NT2/D1 (cell line): ENCODE measurements around the gene ADGRG2.

Source experiments
- DNase-seq: peaks from one replicate; pipeline ENCODE4 v3.0.0-alpha.2; 2011; ENCODE audit warnings: low read depth, low spot score
- H3K27me3 ChIP-seq: 2 replicates; pipeline ENCODE4 v1.6.0; 2011; ENCODE audit warnings: mild to moderate bottlenecking; ENCODE audit not compliant: insufficient read length, insufficient read depth
- H3K36me3 ChIP-seq: 2 replicates; pipeline ENCODE4 v1.6.1; 2011; ENCODE audit warnings: mild to moderate bottlenecking, low read length, mixed read lengths; ENCODE audit not compliant: insufficient read depth, insufficient read length
- H3K4me1 ChIP-seq: 2 replicates; pipeline ENCODE4 v1.5.1; 2011; ENCODE audit not compliant: insufficient read depth, insufficient read length
- H3K4me3 ChIP-seq: 2 replicates; pipeline ENCODE4 v1.5.1; 2011; ENCODE audit warnings: low read depth; ENCODE audit not compliant: insufficient read length
- H3K9ac ChIP-seq: 2 replicates; pipeline ENCODE4 v1.6.0; 2011; ENCODE audit warnings: low read depth; ENCODE audit not compliant: insufficient read length
- H3K9me3 ChIP-seq: 2 replicates; pipeline ENCODE4 v1.5.1; 2011; ENCODE audit warnings: mild to moderate bottlenecking, low read length; ENCODE audit not compliant: insufficient read depth
- SUZ12 ChIP-seq: IDR thresholded peaks from 2 replicates; pipeline ENCODE4 v1.6.1; 2011; ENCODE audit not compliant: insufficient read length, insufficient read depth; ENCODE audit errors: extremely low read depth
- YY1 ChIP-seq: IDR thresholded peaks from 2 replicates; pipeline ENCODE4 v1.6.1; 2011; ENCODE audit not compliant: insufficient read length, insufficient read depth
- ZNF274 ChIP-seq: IDR thresholded peaks from 2 replicates; pipeline ENCODE4 v1.6.1; 2011; ENCODE audit warnings: mild to moderate bottlenecking, low read depth, low read length

The ADGRG2 gene

DNA sequence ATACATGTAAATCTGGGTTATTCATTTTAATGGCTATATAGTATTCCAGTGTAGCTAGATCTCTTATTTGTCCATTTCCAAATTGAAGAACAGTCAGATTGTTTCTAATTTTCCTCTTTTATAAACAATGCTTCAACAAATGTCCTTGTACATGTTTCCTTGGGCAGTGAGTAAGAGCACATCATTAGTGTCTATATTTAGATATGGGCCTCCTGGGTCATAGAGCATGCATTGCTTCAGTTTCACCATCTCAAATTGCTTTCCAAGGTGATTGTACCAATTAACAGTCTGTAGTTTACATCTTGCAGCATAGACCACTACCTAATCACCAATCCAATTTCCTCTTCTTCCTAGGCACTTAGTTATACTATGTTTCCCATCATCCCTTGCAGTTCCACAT is 151.8 kb downstream of the ADGRG2 start:
- no peak for TF ChIP-seq SUZ12
- TF ChIP-seq YY1: no peak
- TF ChIP-seq ZNF274: no peak
- H3K9me3 ChIP-seq: no peaks in the 10 kb centered on the region
- H3K4me3 ChIP-seq: no peak overlapping the region
- H3K36me3 ChIP-seq: no peaks in the 10 kb centered on the region
- DNase-seq: no peak
- H3K4me1 ChIP-seq: no peaks in the 10 kb centered on the region
- H3K27me3 ChIP-seq: no peaks in the 10 kb centered on the region
- no peak overlapping the region for H3K9ac ChIP-seq

DNA sequence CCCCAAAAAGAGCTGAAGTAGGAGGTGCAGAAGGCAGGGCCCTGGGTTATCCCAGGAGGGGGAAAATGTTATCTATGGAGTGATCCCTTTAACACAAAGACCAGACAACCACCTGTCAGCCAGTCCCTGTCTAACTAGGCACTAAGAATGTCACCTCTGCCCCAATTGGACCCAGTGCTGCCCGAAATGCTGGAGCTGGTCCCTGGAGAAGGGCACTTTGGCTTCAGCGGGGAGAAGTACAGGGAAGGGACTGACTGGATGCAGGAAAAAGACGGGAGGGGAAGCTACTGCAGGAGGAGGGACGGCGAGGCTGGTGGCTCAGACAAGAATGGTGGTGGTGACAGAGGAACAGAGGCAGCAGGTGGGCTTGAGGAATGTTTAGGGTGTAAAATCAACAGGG is 155.6 kb downstream of the ADGRG2 start:
- no peaks in the 10 kb centered on the region for H3K27me3 ChIP-seq
- H3K36me3 ChIP-seq: no peaks in the 10 kb centered on the region
- H3K9ac ChIP-seq: no peak overlapping the region
- DNase-seq: no peak
- H3K4me1 ChIP-seq: no peaks in the 10 kb centered on the region
- no peak for TF ChIP-seq SUZ12
- TF ChIP-seq YY1: no peak
- TF ChIP-seq ZNF274: no peak
- no peaks in the 10 kb centered on the region for H3K9me3 ChIP-seq
- no peak overlapping the region for H3K4me3 ChIP-seq

GRCh38 chrX:18964901-18965300 is 157.4 kb downstream of the ADGRG2 start:
- H3K4me3 ChIP-seq: no peak overlapping the region
- H3K9ac ChIP-seq: no peak overlapping the region
- no peak for TF ChIP-seq SUZ12
- no peak for TF ChIP-seq ZNF274
- TF ChIP-seq YY1: no peak
- DNase-seq: no peak
- H3K36me3 ChIP-seq: no peaks in the 10 kb centered on the region
- no peaks in the 10 kb centered on the region for H3K9me3 ChIP-seq
- no peaks in the 10 kb centered on the region for H3K4me1 ChIP-seq
- no peaks in the 10 kb centered on the region for H3K27me3 ChIP-seq

- DNase-seq: no peak
- Histone ChIP-seq H3K36me3 (no peaks in the 10 kb centered on the region), H3K9ac (no peak overlapping the region), H3K4me1 (no peaks in the 10 kb centered on the region), H3K27me3 (no peaks in the 10 kb centered on the region), H3K9me3 (no peaks in the 10 kb centered on the region), H3K4me3 (no peak overlapping the region)
- TF ChIP-seq ZNF274 (no peak), YY1 (no peak)
These were observed 158.2 kb downstream of the ADGRG2 start for GRCh38 chrX:18964026-18964425.

GRCh38 chrX:18962329-18962728 is 159.9 kb downstream of the ADGRG2 start:
- H3K4me3 ChIP-seq: no peak overlapping the region
- DNase-seq: no peak
- no peaks in the 10 kb centered on the region for H3K9me3 ChIP-seq
- TF ChIP-seq YY1 (no peak), ZNF274 (no peak), SUZ12 (no peak)
- no peaks in the 10 kb centered on the region for H3K27me3 ChIP-seq
- H3K9ac ChIP-seq: no peak overlapping the region
- H3K36me3 ChIP-seq: no peaks in the 10 kb centered on the region
- no peaks in the 10 kb centered on the region for H3K4me1 ChIP-seq

- TF ChIP-seq ZNF274: no peak
- no peak for TF ChIP-seq YY1
- no peak for TF ChIP-seq SUZ12
- DNase-seq: no peak
- no peak overlapping the region for H3K4me3 ChIP-seq
These were observed 160.6 kb downstream of the ADGRG2 start for GRCh38 chrX:18961686-18962085.

DNA sequence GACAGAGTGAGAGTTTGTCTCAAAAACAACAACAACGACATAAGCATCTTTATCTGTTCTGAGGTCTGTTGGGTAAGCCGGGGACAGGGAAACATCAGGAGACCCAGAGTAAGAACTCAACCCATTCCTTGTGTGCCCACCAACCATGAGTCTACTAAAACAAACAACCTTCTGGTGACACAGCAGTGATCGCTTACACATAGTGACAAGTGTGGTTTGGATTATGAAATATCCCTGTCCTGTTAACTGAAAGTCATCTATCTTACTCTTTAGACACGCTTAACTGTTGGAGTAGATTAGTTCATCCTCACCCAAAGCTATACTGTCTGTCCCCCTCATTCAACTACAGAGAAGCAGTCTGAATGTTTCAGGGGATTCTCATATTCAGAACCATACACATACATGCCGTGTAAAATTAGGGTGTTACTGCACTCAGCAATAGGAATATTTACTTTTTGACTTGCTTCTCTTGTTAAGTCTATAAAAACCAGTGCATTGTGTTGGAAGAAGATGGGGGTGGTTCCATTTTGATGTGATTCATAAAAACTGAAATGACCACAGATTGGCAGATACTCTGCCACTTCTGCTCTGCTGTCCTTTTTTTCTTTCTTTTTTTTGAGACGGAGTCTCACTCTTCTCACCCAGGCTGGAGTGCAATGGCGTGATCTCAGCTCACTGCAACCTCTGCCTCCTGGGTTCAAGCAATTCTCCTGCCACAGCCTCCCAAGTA is 165.8 kb downstream of the ADGRG2 start:
- TF ChIP-seq YY1 (no peak), ZNF274 (no peak), SUZ12 (no peak)
- Histone ChIP-seq H3K9me3 (no peaks in the 10 kb centered on the region), H3K9ac (no peak overlapping the region), H3K36me3 (no peaks in the 10 kb centered on the region), H3K4me3 (no peak overlapping the region), H3K27me3 (no peaks in the 10 kb centered on the region), H3K4me1 (no peaks in the 10 kb centered on the region)
- no peak for DNase-seq

More at GRCh38 chrX:18961686-18962085, 160.6 kb downstream of the ADGRG2 start:
- H3K27me3 ChIP-seq: no peaks in the 10 kb centered on the region
- no peak overlapping the region for H3K9ac ChIP-seq
- H3K4me1 ChIP-seq: no peaks in the 10 kb centered on the region
- no peaks in the 10 kb centered on the region for H3K36me3 ChIP-seq
- no peaks in the 10 kb centered on the region for H3K9me3 ChIP-seq

GRCh38 chrX:18955676-18956075 is 166.6 kb downstream of the ADGRG2 start:
- TF ChIP-seq SUZ12: no peak
- TF ChIP-seq YY1: no peak
- TF ChIP-seq ZNF274: no peak
- no peak overlapping the region for H3K4me3 ChIP-seq
- no peak for DNase-seq
- no peaks in the 10 kb centered on the region for H3K9me3 ChIP-seq
- no peaks in the 10 kb centered on the region for H3K4me1 ChIP-seq
- no peaks in the 10 kb centered on the region for H3K27me3 ChIP-seq
- peaks cover 7% of the 10 kb centered on the region for H3K36me3 ChIP-seq
- H3K9ac ChIP-seq: no peak overlapping the region
